Measurements from ENCODE around the gene ATF2. TPM values are rescaled to one million over a fixed set of nuclear protein-coding genes. Genes with fewer than 3 reads are reported as not detected.

ATF2 gene
- total RNA-seq, 2 experiments from 2014 or later, result 49.8 to 52.4 TPM

- CTCF ChIA-PET, result interaction anchor here (0.6 kb wide), 1 partner anchor 40 kb away, joined by 4 read pairs; no protein-coding TSS in a partner anchor
- POLR2A ChIA-PET, result no interaction called here
Observed at GRCh38 chr2:175039031-175039430, 129.0 kb downstream of the ATF2 start.

GRCh38 chr2:175037941-175038340 lies 130.1 kb downstream of the ATF2 start:
- ChIA-PET POLR2A (interaction anchor here (0.6 kb wide), 1 partner anchor 1601 kb away, joined by 5 read pairs; no protein-coding TSS in a partner anchor), CTCF (no interaction called here)

GRCh38 chr2:175036582-175037018 lies 131.4 kb downstream of the ATF2 start:
- POLR2A ChIA-PET, result interaction anchor here (0.6 kb wide), 1 partner anchor 117 kb away, joined by 3 read pairs; no protein-coding TSS in a partner anchor

GRCh38 chr2:175035806-175036205 lies 132.2 kb downstream of the ATF2 start:
- POLR2A ChIA-PET, result no interaction called here
- CTCF ChIA-PET, result no interaction called here

More at GRCh38 chr2:175036582-175037018, 131.4 kb downstream of the ATF2 start:
- CTCF ChIA-PET, result interaction anchor here (0.6 kb wide), 1 partner anchor 1710 kb away, joined by 3 read pairs; no protein-coding TSS in a partner anchor

GRCh38 chr2:175034716-175035115 lies 133.3 kb downstream of the ATF2 start:
- ChIA-PET CTCF (no interaction called here), POLR2A (no interaction called here)

- POLR2A ChIA-PET, result no interaction called here
Observed at GRCh38 chr2:175030380-175031271, 137.4 kb downstream of the ATF2 start.

GRCh38 chr2:175027755-175028154 lies 140.2 kb downstream of the ATF2 start:
- ChIA-PET CTCF (no interaction called here), POLR2A (no interaction called here)

More at GRCh38 chr2:175030380-175031271, 137.4 kb downstream of the ATF2 start:
- CTCF ChIA-PET, result no interaction called here

GRCh38 chr2:175026385-175026784 lies 141.6 kb downstream of the ATF2 start:
- ChIA-PET CTCF (no interaction called here), POLR2A (no interaction called here)

GRCh38 chr2:175025946-175026345 lies 142.1 kb downstream of the ATF2 start:
- POLR2A ChIA-PET, result no interaction called here
- CTCF ChIA-PET, result no interaction called here

GRCh38 chr2:175025233-175025632 lies 142.8 kb downstream of the ATF2 start:
- CTCF ChIA-PET, result no interaction called here
- POLR2A ChIA-PET, result no interaction called here

- CTCF ChIA-PET, result no interaction called here
- POLR2A ChIA-PET, result no interaction called here
Observed at GRCh38 chr2:175022923-175023322, 145.1 kb downstream of the ATF2 start.

Other genes with a start within 250 kb of the ATF2 start
- 10 to 100 TPM; 16.6 to 17.3 TPM for gene CHN1, start 162.8 kb downstream of the ATF2 start, total RNA-seq
- 100 to 1,000 TPM; 458 to 462 TPM for gene ATP5MC3, start 13.5 kb upstream of the ATF2 start, total RNA-seq